GM19238 (cell line): ENCODE data around the gene DNM2.
"Not testable (repeated sequence)": the region's sequence is repeated elsewhere in the genome, so short reads cannot be mapped to it uniquely, and the experiment has no call there.

Experiments used
- DNase-seq: peaks from one replicate; pipeline ENCODE4 v3.0.0; 2011; ENCODE audit warnings: low spot score; ENCODE audit not compliant: insufficient read length

Gene DNM2

DNA sequence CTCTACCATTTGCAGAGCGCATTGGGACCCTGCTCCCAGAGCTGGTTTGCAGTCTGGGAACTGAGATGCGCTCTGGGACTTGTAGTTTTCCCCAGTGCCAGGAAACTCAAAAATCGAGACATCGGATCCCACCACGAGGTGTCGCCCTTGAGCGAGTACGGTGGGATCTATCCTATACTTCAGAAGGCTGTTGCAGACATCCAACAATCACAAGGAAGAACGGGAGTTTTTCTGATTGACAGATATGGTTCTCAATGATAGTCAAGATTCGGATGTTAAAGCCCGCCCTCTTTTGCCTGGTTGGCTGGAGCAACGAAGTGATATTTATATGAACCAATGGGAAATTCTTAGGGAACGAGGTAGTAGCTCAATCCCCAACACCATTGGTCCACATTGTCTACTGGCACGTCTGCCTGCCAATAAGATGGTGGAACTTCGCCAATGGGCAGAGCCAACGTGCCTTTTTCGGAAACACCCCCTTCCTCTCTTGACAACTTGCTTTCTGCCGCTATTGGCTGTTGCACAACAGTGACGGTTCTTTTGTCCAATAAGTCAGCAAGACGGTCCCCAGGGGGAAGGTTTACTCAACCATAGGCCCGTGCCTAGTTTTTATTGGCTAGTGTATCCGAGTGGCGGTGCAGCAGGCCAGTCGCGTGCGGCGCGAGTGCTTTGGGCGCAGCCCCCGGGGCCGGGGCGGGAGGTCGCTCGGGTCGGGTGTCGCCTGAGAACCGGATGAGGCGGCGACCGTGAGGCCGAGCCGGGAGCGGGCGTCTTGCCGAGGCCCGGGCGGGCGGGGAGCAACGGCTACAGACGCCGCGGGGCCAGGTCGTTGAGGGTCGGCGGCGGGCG is at the start of gene DNM2:
TSS of gene DNM2 (plus strand) at position 724 of the 849 bp plus-strand sequence. CDS start 164 bp downstream, outside the sequence.
- DNase-seq: peak; percentile 92

DNA sequence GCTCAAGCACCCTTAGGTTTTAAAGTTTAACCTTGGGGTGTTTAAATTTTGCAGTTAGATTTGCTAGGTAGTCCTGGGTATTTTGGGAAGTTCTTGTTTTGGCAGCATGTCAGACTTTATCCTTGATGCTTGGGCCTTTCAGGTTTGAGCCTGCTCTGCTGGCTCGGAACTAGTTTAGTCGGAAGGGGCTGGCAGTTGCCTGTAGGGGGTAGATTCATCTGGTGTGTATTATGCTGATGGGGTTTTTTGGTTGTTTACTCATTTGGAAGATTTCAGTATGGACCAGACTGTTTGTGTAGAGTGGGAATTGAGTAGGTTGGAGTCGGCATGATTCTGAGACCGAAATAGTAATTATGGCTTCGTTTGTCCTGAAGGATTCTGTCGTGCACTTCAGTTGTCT is 48.6 kb upstream of the DNM2 start:
- no peak for DNase-seq

DNA sequence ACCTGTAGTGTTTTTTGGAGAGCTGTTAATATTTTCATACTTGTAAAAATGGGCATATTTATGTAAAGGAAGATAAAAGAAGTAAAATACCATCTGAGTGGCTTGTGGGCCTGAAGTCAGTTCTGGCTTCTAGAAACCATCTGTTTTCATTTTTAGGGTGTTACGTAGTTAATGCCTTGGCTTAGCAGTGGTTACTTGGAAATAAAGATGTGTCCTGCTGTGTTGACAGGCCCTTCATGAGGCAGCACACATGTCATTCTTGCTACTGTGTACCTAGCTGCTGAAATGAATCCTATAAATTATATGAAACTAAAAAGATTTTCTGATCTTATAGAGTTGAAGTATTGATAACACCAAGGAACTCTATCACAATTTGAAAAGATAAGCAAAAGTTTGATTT is 47.7 kb upstream of the DNM2 start:
- DNase-seq: no peak

DNA sequence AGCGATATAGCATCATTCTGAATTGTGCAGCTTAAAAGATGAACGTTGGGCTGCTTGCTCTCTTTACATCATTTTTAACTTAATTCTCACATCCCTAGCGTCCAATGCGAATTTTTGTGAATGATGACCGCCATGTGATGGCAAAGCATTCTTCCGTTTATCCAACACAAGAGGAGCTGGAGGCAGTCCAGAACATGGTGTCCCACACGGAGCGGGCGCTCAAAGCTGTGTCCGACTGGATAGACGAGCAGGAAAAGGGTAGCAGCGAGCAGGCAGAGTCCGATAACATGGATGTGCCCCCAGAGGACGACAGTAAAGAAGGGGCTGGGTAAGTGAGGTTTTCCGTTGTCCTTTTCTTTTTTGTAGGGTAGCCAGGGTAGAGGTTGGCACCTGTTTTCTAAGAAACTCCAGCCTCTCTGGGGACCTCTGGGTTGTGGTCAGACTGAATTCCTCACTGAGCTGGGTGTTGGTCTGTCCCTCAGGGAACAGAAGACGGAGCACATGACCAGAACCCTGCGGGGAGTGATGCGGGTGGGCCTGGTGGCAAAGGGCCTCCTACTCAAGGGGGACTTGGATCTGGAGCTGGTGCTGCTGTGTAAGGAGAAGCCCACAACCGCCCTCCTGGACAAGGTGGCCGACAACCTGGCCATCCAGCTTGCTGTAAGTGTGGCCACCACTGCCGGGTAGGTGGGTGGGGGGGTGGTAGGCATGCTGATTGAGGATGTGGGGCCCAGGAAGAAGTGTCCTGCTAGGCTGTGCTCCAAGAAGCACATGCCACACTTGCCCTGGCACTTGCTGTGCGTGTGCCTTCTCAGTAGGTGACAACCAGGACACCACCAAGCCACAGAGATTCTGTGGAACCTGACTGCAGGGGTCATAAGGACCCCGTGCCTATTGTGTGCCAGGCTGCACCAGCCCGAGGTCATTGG is 46.7 kb upstream of the DNM2 start:
- DNase-seq: no peak

DNA sequence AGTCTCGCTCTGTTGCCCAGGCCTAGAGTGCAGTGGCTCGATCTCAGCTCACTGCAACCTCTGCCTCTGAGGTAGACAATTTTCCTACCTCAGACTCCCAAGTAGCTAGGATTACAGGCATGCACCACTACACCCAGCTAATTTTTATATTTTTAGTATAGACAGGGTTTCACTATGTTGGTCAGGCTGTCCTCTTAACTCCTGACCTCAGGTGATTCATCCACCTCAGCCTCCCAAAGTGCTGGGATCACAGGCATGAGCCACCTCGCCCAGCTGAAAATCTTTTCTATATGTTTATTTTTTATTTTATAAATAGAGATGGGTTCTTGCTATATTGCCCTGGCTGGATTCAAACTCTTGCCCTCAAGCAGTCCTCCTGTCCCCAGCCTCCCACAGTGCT is 46.0 kb upstream of the DNM2 start:
- DNase-seq: not testable (repeated sequence)

DNA sequence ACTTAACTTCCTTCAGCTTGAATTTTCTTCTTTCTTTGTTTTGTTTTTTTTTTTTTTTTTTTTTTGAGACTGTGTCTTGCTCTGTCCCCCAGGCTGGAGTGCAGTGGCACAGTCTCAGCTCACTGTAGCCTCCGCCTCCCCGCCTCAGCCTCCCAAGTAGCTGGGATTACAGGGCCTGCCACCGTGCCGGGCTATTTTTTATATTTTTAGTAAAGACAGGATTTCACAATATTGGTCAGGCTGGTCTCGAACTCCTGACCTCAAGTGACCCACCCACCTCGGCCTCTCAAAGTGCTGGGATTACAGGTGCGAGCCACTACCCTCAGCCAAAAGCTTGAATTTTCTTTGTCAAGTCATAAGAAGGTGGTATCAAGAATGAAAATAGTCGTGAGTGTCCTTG is 42.7 kb upstream of the DNM2 start:
- not testable (repeated sequence) for DNase-seq

DNA sequence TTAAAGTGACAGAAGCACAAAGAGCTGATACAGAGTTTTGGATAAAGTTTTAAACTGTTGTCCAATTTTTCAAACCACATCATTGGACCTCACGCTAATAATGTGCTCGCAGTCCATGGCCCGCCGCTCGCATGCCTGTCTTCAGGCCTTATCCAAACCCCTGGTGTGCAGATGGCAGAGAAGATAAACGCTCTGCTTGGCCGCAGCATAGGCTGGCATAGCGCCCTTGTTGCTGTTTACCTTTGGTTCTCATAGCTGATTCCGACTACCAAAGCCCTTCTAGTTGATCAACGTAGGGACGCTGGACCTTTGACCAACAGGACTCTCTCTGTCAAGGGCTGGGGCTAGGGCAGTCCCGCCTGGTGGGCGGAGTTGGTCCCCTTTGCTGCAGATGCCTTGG is 40.1 kb upstream of the DNM2 start:
- DNase-seq: no peak

DNA sequence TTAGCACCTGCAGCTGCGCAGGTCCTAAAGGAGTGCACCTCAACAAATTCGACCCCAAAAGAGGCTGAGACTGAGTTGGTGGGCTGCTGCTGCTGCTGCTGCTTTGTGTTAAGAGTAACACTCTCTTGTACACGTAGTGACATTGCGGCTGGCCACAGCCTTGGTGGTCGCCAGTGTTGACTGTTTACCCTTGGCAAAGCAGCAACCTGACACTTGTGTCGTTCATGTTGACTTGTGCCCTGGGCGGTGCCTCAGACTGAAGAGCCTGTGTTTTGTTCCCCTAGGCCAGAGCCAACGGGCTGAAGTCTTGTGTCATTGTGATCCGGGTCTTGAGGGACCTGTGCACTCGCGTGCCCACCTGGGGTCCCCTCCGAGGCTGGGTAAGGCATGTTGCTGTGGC is 39.1 kb upstream of the DNM2 start:
- DNase-seq: no peak

DNA sequence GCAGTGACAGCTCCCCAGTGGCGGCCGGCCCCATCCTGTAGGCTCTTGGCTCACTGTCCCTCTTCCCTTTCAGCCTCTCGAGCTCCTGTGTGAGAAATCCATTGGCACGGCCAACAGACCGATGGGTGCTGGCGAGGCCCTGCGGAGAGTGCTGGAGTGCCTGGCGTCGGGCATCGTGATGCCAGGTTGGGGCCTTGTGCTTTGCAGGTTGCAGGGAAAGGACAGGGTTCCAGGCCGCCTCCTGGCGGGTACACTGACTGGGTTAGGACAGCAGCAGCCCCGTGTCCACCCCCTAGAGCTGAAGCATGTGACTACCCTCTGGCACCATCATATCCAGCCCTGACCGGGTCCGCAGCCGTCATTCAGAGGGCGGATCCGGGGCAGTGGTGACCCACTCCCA is 38.1 kb upstream of the DNM2 start:
- DNase-seq: no peak

DNA sequence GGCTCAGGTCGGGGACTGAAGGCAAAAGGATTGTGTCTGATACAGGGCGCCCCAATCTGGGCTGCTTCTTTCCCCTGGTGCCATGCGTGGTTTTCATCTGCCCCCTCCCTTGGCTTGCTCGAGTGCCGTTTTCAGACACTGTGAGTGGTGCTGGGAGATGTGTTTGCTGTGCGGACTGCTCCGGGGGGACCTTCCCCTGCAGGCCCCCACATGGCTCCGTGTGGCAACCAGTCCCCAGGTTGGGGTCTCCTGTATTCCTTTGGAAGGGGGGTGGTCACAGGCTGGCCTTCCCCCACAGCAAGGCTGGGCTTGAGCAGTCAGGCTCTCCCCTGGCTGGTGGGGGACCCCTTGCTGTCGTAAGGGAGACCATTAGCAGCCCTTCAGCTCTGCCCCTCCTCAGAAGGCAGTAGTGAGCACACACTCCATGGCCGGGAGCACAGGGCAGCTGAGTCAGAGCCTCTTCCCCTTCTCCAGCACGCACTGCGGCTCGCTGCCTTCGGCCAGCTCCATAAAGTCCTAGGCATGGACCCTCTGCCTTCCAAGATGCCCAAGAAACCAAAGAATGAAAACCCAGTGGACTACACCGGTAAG is 37.2 kb upstream of the DNM2 start:
- DNase-seq: no peak

DNA sequence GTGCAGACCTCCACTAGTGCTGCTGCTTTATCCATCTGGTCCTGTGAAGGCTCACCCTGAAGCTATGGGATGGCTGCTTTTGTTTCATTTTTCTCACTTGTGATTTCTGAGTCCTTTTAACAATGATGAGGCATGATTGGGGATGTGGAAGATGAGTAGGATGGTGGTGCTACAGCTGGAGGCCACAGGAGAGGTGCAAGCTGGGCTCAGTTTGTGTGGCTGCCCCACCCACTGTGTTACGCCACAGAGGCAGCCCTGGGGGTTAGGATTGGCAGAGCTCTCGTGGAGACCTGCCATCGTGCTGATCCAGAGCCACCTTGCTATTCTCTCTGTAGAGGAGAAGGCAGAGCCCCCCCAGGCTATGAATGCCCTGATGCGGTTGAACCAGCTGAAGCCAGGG is 36.2 kb upstream of the DNM2 start:
- no peak for DNase-seq

DNA sequence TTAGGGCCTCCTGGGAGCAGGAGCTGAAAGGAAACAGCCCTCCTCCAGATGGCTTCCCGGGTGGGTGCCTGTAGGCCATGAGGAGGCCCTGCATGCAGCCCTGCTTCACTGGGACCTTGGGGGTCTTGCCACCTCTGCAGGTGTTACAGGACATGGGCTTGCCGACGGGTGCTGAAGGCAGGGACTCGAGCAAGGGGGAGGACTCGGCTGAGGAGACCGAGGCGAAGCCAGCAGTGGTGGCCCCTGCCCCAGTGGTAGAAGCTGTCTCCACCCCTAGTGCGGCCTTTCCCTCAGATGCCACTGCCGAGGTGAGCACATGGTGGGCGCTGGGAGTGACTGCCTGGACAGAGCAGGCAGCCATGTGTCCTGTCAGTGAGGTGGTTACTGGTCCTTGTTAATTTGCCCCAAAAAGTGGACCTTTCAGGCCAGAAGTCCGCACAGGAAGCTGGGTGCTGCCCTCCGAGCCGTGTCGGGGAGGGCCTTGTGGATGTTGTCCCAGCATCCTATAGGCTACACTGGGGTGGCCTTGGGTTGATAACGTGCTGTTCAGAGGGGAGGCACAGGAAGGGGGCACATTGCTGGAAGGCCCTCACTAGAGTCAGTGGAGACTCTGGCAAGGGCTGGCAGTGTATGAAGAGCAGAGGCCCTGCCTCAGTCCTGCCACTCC is 35.3 kb upstream of the DNM2 start:
- no peak for DNase-seq

DNA sequence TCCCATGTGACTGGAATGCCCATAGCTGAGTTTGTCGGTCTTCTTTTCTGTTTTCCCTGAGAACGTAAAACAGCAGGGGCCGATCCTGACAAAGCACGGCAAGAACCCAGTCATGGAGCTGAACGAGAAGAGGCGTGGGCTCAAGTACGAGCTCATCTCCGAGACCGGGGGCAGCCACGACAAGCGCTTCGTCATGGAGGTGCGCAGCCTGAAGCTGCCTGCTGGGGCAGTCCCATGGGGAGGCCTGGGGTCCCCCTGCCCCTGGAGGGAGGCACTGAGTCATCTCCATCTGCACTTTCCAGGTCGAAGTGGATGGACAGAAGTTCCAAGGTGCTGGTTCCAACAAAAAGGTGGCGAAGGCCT is 34.8 kb upstream of the DNM2 start:
- no peak for DNase-seq

DNA sequence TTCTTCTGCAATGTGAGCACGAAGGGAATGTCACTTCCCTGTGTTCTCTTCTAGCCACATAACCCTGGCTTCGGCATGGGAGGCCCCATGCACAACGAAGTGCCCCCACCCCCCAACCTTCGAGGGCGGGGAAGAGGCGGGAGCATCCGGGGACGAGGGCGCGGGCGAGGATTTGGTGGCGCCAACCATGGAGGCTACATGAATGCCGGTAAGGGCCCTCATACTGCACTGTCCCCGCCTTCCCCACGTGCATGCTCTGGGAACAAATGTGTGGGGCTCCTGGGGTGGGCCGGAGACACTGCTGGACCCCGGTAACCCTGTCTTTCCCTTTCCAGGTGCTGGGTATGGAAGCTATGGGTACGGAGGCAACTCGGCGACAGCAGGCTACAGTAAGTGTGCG is 34.3 kb upstream of the DNM2 start:
- no peak for DNase-seq

DNA sequence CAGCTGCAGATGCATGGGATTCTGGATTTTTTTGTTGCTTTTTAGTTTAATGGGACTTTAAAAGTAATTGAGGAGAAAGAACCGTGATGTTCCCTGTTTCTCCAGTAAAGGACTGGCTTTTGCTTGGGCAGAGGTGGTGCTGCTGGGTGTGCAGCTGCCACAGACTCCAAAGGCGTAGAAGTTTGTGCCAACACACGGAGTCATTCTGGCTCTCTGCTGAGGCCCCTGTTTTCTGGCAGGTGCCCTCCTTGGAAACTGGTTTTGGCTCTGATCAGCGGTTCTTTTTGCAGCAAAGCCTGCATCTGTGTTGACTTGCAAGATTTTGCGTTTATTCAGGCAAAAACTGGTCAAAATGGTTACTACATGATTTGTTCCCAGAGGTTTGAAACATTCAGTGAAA is 32.7 kb upstream of the DNM2 start:
- no peak for DNase-seq

DNA sequence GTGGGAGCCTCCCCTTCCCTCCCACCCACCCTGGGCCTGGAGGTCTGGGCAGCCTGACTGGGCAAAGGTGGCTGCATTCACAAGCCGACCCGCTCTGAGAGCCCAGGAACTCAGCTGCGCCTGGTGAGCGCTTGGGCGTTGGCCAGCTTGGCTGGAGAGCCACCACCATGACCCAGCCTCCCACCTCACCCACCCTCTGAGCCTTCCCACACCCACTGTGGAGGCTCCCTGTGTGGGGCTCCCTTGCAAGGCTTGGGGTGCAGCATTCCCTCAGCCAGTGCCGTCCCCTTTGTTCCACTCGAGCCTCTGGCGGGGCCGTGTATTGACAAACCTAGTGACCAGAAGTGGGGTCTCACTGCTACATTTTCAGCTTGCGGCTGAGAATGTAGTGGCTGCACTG is 31.7 kb upstream of the DNM2 start:
- no peak for DNase-seq

DNA sequence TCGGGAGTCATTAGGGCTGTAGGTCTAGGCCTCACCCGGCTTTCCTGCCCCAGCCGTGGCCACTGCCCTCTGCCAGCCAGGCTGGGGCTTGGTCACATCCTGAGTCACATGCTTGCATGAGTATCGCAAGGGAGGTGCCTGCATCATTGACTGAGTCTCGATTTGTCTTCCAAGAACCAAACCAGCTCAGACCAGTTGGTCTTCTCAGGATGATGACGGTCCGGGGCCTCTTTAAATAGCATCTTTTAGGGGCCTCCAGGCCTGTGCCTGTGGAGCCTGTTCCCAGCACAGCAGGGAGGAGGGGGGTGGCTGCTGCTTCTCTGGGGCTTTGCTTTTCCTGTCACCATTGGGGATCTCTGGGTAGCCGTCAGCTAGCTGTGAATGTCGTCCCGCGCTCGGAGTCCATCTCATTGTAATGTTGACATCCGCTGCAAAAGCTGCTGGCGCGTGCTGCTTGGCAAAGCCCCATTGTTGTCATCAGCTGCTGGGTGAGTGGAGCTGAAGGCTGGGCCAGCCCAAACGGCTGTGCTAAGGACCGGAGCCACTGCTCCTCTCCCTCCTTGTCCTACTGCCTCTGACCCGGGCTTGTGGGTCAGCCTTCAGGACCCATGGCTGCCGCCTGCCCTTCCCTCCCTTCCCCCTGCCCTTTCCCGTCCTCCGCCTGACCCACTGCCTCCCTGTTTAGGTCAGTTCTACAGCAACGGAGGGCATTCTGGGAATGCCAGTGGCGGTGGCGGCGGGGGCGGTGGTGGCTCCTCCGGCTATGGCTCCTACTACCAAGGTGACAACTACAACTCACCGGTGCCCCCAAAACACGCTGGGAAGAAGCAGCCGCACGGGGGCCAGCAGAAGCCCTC is 31.0 kb upstream of the DNM2 start:
- no peak for DNase-seq

DNA sequence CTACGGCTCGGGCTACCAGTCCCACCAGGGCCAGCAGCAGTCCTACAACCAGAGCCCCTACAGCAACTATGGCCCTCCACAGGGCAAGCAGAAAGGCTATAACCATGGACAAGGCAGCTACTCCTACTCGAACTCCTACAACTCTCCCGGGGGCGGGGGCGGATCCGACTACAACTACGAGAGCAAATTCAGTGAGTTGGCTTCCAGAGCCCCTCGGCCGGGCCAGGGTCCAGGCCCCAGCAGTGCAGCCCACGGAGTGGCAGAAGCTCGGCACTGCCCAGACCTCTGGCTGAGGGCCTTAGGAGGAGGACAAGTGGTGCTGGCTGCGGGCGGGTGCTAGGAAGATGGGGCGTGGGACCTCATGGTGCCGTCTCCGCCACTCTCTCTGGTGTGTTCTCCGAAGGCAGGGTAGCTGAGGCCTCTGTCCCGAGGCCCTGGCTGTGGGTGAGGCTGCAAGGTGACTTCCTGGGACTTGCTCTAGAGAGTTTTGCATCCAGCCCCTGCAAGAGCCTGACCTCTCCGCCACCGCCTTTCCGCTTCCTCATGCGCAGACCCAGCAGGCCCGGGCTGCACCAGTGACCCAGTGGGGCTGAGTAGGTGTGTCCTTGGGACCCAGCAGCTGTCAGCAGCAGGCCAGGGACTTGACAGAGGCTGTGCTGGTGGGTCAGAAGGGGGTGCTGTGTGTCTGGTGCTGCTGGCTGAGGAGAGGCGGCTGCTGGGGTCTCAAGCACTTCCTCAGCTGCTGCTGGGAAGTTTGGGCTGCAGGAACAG is 30.2 kb upstream of the DNM2 start:
- no peak for DNase-seq

DNA sequence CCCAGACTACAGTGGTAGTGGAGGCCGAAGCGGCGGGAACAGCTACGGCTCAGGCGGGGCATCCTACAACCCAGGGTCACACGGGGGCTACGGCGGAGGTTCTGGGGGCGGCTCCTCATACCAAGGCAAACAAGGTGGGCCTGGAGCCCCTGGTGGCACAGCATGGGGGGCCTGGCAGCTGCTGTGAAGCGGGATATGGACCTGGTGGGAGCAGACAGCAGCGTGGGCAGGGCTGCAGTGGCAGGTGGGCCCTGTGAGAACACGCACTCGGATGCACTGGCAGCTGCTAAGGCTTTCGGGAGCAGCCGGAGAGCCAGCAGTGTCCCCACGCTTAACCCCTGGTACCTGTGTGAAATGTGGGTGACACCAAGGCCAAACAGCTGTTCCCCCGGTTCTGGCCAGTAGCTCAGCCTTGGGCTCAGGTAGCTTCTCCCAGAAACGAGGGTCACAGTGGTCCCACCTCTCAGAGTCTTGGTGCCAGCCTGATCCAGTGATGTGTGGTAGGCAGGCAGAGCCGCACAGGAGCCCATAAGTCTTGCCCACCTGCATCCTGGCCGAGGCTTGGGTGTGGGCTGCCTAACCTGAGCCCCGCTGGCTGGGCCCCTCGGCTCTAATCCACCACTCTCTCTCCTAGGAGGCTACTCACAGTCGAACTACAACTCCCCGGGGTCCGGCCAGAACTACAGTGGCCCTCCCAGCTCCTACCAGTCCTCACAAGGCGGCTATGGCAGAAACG is 29.2 kb upstream of the DNM2 start:
- DNase-seq: no peak
